GM18951 (cell line): Measurements from ENCODE around the gene ESRRB.

Source experiments
- POLR2A ChIP-seq: IDR thresholded peaks from 4 replicates; pipeline ENCODE4 v1.6.1; 2011; ENCODE audit warnings: mild to moderate bottlenecking; ENCODE audit not compliant: insufficient read length, insufficient read depth; ENCODE audit errors: extremely low read depth
- in situ Hi-C: fragments of 300-500 bp; cut with MboI; formaldehyde crosslinking; loops from one replicate; pipeline ENCODE4 v1.12.0; 2022; ENCODE audit warnings: low sequenced_read_pairs, mixed read lengths, inconsistent platforms; ENCODE audit not compliant: unreplicated experiment

The ESRRB gene

DNA sequence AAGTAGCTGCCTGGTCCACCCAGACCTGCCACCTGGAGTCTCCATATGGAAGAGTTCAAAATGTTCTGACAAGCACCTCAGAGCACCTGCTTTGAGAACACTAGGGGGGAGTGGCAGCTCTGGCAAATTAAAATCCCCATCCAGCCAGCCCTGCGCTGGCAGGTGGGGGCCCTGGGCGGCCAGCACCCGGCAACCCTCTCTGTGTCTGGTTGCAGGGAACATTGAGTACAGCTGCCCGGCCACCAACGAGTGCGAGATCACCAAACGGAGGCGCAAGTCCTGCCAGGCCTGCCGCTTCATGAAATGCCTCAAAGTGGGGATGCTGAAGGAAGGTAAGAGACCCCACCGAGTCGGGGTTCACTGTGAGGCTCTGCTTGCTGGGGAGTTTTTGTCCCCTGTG is 86.4 kb downstream of the ESRRB start:
- TF ChIP-seq POLR2A = no peak
- in situ Hi-C loops = no loop called here

DNA sequence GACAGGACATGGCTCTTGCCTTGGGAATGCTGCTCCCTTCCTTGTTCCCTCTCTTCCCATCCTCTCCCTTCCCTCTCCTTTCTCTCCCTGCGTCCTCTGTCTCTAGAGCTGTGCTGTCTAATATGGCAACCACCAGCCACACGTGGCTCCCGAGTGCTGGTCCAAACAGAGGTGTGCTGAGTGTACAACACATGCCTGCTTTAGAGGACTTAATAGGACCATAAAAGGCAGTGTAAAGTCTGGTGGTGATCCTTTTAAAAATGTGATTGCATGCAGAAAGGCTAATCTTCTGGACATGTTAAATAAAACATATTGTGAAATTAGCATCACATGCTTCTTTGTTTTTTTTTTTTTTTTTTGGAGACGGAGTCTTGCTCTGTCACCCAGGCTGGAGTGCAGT is 87.2 kb downstream of the ESRRB start:
- in situ Hi-C loops = no loop called here
- no peak for TF ChIP-seq POLR2A

DNA sequence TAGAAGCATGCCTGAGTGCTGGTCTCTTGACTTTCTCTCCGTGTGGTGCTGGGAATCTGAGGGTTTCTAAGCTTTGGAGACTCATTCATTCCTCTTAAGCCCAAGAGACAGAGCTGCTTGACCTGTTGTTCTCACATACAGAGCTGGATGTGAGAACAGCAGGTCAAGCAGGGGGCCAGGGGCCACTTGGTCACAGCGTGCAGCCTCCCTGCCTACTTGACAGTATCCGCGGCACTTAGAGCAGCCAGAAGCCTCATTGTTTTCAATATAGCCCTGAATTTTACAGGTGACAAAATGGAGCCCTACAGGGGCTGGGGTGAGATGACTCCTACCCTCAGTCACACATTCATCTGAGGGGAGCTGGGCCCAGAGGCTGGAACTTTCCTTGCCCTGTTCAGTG is 88.9 kb downstream of the ESRRB start:
- no peak for TF ChIP-seq POLR2A

DNA sequence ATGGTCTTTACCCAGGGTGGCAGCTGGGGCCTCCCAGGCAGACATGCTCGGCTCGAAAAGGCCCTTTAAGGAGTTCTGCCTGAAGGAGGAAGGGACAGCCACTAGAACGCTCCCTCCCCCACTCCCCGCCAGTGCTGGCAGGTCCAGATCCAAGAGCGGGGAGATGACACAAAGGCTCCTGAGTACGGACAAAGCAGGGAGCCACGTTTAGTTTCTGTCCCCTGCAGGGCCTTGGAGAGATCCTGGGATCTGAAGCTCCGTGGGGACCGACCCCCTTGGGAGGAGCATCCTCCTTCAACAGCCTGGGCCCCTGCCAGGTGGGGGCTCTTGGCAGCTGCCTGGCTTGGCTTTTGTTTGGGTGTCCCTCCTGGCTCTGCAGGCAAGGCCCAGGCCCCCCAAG is 89.7 kb downstream of the ESRRB start:
- in situ Hi-C loops = no loop called here
- no peak for TF ChIP-seq POLR2A

More for the DNA sequence above, 88.9 kb downstream of the ESRRB start:
- in situ Hi-C loops = no loop called here

DNA sequence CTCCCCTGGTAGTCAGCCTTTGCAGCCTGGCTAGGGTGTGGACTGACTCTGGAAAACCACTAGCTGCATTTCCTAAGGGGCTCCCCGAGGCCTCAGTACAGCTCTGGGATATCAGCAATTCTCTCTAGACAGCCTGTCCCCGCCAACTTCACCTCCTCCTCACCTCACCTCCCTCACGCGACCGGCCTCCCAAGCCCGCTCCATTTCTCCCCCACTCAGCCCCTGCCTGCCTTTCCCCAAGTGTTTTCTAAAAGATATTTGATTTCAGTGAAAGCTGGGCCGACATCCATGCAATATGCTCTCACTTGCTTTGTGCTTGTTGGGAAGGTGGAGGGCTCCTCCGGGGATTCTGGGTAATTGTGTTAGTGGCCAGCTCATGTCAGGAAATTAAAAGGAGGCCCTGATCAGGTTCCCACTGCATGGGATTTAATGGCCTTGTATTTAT is 91.8 kb downstream of the ESRRB start:
- in situ Hi-C loops = no loop called here
- no peak for TF ChIP-seq POLR2A

DNA sequence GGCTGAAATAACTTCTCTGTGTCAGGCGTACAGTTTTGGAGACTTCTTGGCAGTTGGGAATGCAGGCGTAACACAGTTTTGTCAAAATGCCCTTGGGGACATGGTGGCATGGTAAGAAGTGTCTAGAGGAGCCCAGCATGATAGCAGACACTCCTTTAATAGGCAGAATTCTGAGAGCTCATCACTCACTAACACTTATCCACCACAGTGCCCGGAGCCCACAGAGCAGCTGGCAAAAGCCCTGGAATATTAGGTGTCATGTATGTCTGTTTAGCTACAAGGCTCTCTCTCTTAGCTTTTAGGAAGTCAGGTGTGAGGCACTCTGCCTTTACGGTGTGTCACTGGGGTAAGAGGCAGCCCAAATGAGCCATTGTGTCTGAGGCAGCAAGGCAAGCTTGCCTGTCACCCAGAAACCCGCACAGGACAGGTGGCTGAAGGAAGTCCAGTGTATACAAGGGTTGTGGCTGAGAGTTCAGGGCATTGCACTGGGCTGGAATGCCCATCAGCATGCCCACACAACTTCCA is 96.3 kb downstream of the ESRRB start:
- TF ChIP-seq POLR2A = no peak
- in situ Hi-C loops = no loop called here

DNA sequence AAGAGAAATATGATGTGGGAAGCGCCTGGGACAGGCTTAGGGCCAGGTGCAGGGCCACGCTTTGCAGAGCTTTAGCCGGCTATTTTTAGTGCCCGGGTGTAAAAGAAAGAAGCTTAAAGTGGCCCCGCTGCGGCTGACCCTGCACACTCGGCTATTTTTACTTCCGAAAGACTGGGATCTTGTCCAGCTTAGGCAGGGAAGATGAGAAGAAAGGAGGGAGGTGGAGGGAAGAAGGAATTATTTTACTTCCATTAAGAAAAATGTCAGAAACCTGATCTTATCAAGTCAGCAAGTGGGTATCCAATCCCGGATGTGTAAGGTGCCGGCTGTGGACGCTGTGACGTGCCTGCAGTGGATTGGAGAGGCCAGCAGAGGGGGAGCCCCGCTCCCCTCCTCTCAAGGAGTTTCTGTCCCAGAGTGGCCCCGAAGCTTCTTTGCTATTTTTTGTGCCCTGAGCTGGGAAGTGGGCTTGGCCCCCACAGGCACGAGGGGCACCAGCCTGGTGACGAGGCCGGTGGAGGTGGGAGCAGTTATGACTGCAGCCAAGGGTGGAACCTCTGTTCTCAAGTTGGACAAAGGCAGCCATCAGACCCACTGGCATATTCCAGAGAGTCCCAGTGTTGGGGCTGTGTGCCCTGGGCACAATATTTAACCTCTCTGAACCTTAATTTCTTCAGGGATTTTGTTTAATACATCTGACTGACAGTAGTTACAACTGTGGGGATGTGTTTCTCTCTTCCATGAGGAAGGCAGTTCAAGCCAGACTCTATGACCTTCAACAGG is 97.7 kb downstream of the ESRRB start:
- in situ Hi-C loops = no loop called here
- no peak for TF ChIP-seq POLR2A

DNA sequence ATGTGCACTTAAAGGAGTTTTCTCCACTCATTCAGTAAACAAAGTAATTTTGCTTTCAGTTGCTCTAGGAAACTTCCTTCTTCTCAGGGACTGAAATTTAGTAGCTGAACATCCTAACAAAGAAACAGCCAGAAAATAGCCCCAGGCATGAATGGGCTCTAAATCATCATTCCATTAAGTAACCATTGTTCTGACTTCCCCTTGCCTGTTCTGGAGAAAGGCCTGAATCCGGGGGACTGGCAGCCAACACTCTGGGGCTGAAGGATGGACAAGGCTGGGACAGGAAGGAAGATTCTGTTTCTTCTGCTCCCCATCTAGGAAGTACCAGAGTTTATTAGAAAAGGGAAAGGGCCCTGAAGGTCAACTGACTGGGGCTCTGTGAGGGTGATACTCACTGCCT is 104.5 kb downstream of the ESRRB start:
- in situ Hi-C loops = no loop called here
- no peak for TF ChIP-seq POLR2A

DNA sequence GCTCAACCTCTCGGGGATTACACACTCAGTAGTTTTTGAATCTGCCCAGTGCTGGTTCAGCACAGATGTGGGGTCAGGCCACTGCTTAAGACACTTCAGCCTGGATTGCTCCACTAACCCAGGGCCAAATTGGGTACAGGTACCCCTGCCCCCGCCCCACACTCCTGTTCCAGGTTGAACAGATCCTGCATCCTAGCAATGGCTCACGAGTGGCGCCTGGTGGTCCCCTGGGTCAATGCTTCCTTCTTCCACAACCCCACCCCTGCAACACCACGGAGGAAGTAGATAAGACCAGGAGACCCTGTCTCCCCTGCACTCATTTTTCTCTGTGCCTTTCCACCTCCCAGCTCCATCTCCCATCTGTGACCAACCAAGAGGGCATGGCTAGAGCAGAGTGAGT is 108.4 kb downstream of the ESRRB start:
- in situ Hi-C loops = no loop called here

DNA sequence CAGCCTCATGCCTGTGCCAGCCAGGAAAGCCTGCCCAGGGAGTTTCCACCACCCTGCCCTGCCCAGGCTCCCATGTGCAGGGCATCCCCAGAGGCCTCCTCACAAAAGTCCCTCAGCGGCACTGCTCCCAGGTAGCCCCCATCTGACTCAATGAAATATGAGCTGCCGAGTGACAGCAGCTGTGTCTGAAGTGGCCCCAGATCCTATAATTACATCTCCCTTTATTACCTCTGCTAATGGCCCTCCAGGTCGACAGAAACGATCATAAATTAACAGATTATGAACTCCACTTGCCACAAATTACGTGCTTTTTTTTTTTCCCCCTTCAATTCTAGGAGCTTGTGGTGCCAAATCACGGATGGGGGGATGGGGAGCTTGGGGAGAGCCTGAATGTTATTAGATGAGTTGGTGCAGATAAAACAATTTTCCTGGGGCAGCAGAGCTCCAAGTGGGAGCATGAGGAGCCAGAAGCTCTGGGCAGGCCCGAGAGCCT is 110.4 kb downstream of the ESRRB start:
- in situ Hi-C loops = no loop called here
- TF ChIP-seq POLR2A = no peak

More for the DNA sequence above, 108.4 kb downstream of the ESRRB start:
- TF ChIP-seq POLR2A = no peak

DNA sequence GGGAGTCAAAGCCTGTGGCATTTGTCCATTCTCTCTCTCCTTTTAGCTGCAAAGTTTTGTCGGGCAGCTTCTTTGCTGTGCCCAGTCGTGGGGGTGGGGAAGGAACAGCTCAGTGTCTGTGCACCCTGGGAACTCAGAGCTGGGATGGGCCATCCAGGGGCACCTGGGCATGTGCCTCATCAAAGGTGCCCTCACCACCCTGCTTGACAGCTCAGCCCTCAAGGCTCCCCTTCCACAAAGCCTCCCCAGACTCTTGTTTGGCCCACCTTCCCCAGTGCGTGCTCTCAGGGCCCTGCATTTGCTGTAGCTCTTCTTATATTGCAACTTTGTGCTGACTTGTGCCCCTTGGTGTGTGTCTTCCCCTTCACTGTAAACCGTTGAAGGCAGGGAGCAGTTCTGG is 112.6 kb downstream of the ESRRB start:
- no peak for TF ChIP-seq POLR2A
- in situ Hi-C loops = no loop called here

DNA sequence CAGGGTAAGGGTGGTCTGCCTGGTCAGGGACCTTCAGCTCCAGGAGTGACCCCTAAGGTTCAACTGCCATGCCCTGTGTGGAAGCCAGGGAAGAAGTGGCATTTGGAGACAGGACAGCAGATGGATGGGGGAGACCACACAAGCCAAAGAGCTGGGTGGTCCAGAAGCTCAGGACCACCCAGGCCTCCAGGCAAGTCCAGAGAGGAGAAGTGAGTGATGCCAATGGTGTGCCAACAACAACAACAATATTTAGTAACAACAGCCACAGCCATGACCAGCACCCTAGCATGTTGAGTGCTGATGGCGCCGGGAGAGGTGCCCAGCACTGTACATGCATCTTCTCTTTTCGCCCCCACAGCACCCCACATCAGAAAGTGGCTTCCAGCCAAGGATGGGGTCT is 113.7 kb downstream of the ESRRB start:
- TF ChIP-seq POLR2A = no peak
- in situ Hi-C loops = no loop called here

DNA sequence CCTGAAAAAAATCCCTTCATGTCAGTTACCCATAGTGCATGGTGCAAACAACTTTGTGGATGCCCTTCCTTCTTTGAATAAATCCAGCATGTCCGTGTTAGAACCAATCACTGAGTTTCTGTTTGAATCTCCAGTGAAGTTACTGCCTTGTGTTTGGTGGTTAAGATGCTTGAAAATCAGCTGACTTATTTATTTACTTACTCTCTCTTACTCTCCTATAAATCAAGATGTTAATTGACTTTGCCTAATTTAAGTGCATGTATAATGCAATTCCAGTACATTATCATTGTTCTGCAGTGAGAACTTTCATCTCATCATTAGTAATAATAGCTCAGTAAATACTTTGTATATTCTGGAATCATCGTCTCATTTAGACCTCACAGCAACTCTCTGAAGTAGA is 114.2 kb downstream of the ESRRB start:
- no peak for TF ChIP-seq POLR2A
- in situ Hi-C loops = no loop called here

DNA sequence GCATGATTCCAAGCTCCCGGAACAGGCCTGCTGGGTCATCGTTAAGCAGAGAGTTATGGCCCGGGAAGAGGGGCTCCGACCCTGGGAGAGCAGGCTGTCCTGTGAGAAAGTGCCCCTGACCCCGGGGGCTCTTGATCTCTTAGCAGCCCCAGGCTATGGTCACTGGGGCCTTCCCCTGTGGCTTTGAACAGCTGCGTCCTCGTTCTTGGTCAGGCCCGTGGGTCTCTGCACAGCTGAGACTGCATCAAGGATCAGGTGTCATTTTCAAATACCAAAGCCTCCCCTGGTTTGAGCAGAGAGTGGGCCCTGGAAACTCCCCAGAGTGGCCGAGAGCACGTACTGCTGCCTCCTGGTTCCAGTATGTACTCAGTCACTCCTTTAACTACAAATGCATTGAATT is 114.8 kb downstream of the ESRRB start:
- no peak for TF ChIP-seq POLR2A
- in situ Hi-C loops = no loop called here
